Measurements from ENCODE around the gene XRRA1.

DNA sequence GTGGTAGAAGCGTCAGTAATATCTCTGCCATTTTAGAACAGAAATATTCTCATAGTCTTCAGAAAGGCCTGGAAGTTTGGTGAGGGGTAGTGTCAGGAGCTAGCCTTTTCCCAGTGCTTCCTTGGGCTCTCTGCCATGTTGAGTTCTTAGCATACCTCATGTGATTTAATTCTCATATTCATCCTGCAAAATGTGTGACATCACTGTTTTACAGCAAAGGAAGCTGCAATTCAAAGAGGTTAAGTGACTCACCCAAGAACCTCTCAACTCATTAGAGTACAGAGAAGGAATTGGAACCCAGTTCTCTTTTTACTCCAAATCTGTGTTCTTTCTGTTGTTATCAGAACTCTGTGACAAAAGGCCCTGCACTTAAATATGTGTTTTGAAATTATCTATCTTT lies 128.1 kb downstream of the XRRA1 start:
- TF ChIP-seq, protein P1, sequence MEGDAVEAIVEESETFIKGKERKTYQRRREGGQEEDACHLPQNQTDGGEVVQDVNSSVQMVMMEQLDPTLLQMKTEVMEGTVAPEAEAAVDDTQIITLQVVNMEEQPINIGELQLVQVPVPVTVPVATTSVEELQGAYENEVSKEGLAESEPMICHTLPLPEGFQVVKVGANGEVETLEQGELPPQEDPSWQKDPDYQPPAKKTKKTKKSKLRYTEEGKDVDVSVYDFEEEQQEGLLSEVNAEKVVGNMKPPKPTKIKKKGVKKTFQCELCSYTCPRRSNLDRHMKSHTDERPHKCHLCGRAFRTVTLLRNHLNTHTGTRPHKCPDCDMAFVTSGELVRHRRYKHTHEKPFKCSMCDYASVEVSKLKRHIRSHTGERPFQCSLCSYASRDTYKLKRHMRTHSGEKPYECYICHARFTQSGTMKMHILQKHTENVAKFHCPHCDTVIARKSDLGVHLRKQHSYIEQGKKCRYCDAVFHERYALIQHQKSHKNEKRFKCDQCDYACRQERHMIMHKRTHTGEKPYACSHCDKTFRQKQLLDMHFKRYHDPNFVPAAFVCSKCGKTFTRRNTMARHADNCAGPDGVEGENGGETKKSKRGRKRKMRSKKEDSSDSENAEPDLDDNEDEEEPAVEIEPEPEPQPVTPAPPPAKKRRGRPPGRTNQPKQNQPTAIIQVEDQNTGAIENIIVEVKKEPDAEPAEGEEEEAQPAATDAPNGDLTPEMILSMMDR (tag by site-specific recombination; IDR thresholded peaks at IDR 0.05), result no peak
- TF ChIP-seq, protein P2, sequence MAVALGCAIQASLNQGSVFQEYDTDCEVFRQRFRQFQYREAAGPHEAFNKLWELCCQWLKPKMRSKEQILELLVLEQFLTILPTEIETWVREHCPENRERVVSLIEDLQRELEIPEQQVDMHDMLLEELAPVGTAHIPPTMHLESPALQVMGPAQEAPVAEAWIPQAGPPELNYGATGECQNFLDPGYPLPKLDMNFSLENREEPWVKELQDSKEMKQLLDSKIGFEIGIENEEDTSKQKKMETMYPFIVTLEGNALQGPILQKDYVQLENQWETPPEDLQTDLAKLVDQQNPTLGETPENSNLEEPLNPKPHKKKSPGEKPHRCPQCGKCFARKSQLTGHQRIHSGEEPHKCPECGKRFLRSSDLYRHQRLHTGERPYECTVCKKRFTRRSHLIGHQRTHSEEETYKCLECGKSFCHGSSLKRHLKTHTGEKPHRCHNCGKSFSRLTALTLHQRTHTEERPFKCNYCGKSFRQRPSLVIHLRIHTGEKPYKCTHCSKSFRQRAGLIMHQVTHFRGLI (tag by site-specific recombination; IDR thresholded peaks at IDR 0.05), result no peak
- TF ChIP-seq ZBTB1 (tag by site-specific recombination; IDR thresholded peaks at IDR 0.05) (no peak), RBAK (tag by site-specific recombination; IDR thresholded peaks at IDR 0.05) (no peak), ZBTB17 (tag by site-specific recombination; IDR thresholded peaks at IDR 0.05) (no peak), KLF16 (tag by site-specific recombination; IDR thresholded peaks at IDR 0.05) (no peak), ZNF521 (tag by site-specific recombination; IDR thresholded peaks at IDR 0.05) (no peak)
- TF ChIP-seq, protein P3, sequence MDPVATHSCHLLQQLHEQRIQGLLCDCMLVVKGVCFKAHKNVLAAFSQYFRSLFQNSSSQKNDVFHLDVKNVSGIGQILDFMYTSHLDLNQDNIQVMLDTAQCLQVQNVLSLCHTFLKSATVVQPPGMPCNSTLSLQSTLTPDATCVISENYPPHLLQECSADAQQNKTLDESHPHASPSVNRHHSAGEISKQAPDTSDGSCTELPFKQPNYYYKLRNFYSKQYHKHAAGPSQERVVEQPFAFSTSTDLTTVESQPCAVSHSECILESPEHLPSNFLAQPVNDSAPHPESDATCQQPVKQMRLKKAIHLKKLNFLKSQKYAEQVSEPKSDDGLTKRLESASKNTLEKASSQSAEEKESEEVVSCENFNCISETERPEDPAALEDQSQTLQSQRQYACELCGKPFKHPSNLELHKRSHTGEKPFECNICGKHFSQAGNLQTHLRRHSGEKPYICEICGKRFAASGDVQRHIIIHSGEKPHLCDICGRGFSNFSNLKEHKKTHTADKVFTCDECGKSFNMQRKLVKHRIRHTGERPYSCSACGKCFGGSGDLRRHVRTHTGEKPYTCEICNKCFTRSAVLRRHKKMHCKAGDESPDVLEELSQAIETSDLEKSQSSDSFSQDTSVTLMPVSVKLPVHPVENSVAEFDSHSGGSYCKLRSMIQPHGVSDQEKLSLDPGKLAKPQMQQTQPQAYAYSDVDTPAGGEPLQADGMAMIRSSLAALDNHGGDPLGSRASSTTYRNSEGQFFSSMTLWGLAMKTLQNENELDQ (tag by site-specific recombination; IDR thresholded peaks at IDR 0.05; ENCODE audit: low read depth), result no peak
- TF ChIP-seq, protein P4, sequence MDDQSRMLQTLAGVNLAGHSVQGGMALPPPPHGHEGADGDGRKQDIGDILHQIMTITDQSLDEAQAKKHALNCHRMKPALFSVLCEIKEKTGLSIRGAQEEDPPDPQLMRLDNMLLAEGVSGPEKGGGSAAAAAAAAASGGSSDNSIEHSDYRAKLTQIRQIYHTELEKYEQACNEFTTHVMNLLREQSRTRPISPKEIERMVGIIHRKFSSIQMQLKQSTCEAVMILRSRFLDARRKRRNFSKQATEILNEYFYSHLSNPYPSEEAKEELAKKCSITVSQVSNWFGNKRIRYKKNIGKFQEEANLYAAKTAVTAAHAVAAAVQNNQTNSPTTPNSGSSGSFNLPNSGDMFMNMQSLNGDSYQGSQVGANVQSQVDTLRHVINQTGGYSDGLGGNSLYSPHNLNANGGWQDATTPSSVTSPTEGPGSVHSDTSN (CRISPR knock-in tag; IDR thresholded peaks at IDR 0.05), result no peak
- TF ChIP-seq, protein P5, sequence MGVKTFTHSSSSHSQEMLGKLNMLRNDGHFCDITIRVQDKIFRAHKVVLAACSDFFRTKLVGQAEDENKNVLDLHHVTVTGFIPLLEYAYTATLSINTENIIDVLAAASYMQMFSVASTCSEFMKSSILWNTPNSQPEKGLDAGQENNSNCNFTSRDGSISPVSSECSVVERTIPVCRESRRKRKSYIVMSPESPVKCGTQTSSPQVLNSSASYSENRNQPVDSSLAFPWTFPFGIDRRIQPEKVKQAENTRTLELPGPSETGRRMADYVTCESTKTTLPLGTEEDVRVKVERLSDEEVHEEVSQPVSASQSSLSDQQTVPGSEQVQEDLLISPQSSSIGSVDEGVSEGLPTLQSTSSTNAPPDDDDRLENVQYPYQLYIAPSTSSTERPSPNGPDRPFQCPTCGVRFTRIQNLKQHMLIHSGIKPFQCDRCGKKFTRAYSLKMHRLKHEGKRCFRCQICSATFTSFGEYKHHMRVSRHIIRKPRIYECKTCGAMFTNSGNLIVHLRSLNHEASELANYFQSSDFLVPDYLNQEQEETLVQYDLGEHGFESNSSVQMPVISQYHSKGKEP (tag by site-specific recombination; IDR thresholded peaks at IDR 0.05), result no peak

Measured in HEK293 (cell line).